GM06990 (cell line): ENCODE data around the gene CD93.

Experiments
- DNase-seq: peaks from one replicate; pipeline ENCODE4 v3.0.0-alpha.2; 2011; ENCODE audit not compliant: insufficient read length; ENCODE audit errors: extremely low read depth
- H3K27me3 ChIP-seq: replicated peaks from 2 replicates; pipeline ENCODE4 v1.6.0; 2011; ENCODE audit warnings: low read length; ENCODE audit not compliant: control insufficient read depth, insufficient read depth
- H3K36me3 ChIP-seq: 2 replicates; pipeline ENCODE4 v1.5.1; 2011; ENCODE audit warnings: low read length; ENCODE audit not compliant: control insufficient read depth, insufficient read depth
- H3K4me3 ChIP-seq: replicated peaks from 2 replicates; pipeline ENCODE4 v1.5.1; 2011; ENCODE audit warnings: low read depth, mild to moderate bottlenecking, control low read depth, low read length
- TF ChIP-seq, protein P1 (sequence below): IDR thresholded peaks from 2 replicates; pipeline ENCODE4 v1.5.1; 2011; ENCODE audit warnings: low read length, control low read depth, mild to moderate bottlenecking, inconsistent platforms; ENCODE audit not compliant: insufficient read depth, poor library complexity, severe bottlenecking

Gene CD93

DNA sequence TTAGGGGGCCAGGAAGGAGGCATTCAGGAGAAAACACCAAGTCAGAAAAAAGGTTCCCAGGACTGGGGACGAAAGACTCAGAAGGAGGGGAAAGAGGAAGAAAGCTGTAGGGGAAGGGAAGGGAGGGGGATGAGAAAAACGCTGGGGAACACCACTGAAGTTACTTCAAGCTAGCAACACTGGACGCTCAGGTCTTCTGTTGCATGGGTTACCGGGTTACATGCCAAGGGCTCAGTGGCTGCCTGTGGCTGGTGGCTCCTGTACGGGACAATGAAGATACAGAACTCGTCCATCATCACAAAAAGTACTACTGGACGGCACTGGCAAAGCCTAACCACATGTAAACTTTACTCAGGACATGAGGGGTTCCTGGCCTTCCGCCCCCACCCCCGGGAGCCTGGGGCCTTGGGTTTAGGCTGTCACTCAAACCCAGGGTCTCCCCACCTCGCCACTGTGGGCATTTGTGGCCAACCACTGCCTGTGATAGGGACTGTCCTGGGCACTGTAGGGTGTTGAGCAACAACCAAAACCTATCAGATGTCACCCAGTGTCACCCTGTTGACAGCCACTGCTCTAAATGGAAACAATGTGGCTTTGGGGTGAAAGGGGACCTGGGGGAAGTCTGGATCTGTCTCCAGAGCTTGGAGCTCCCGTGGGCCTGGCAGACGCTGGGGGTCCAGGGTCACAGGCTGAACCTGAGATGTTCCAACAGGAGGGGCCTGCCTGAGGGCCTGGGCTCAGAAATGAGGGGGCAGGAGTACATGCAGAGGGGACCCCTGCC is 40.3 kb upstream of the CD93 start:
- no peaks in the 10 kb centered on the region for H3K27me3 ChIP-seq
- H3K36me3 ChIP-seq: no peaks in the 10 kb centered on the region
- no peak for DNase-seq
- TF ChIP-seq, protein P1, sequence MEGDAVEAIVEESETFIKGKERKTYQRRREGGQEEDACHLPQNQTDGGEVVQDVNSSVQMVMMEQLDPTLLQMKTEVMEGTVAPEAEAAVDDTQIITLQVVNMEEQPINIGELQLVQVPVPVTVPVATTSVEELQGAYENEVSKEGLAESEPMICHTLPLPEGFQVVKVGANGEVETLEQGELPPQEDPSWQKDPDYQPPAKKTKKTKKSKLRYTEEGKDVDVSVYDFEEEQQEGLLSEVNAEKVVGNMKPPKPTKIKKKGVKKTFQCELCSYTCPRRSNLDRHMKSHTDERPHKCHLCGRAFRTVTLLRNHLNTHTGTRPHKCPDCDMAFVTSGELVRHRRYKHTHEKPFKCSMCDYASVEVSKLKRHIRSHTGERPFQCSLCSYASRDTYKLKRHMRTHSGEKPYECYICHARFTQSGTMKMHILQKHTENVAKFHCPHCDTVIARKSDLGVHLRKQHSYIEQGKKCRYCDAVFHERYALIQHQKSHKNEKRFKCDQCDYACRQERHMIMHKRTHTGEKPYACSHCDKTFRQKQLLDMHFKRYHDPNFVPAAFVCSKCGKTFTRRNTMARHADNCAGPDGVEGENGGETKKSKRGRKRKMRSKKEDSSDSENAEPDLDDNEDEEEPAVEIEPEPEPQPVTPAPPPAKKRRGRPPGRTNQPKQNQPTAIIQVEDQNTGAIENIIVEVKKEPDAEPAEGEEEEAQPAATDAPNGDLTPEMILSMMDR: no peak
- H3K4me3 ChIP-seq: no peak overlapping the region

DNA sequence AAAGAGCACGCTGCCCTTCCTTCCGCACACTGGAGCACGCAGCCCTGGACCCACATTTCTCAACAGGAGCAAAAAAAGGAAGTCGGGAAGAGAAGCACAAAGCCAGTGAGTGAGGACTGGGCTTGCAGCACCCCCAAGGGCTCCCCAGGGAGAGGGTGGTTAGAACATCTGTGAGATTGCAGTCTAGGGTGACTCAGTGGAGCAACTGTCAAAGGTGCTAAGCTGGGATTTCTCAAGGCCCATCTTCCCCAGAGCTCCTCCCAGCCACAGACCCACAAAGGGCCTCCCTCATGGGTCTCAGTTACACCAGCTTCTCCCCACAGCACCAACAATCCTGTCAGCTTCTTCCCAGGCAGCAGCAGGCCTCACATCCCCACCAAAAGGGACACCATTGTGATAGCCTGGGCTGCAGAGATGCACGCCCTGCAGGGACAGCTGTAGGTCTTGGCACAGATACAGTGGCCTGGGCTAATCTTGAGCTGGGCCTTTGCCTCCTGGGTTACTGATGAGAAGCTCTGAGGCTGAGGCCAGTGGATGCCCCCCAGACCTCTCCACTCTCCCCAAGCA is 39.6 kb upstream of the CD93 start:
- Histone ChIP-seq H3K4me3 (no peak overlapping the region), H3K27me3 (no peaks in the 10 kb centered on the region), H3K36me3 (no peaks in the 10 kb centered on the region)
- DNase-seq: no peak
- TF ChIP-seq, protein P1: no peak

DNA sequence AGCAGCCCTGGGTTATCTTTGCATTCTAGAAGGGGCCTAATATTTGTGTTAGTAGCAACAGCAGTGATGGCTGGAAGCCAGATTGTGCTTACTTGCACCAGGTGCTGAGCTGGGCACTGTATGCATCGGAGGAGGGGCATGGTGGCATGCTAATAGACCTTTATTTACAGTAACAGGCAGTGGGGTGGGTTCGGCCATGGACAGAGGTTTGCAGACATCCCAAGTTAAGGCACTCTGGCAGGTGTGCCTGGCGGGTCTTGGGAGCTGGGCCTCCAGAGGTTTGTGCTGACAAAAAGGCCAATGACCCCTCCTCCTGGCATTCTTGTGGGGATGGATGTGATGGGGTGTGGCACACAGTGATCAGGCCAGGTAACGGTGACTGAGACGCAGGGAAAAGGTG is 39.0 kb upstream of the CD93 start:
- TF ChIP-seq, protein P1: no peak
- DNase-seq: no peak
- H3K4me3 ChIP-seq: no peak overlapping the region
- H3K27me3 ChIP-seq: no peaks in the 10 kb centered on the region
- H3K36me3 ChIP-seq: no peaks in the 10 kb centered on the region

DNA sequence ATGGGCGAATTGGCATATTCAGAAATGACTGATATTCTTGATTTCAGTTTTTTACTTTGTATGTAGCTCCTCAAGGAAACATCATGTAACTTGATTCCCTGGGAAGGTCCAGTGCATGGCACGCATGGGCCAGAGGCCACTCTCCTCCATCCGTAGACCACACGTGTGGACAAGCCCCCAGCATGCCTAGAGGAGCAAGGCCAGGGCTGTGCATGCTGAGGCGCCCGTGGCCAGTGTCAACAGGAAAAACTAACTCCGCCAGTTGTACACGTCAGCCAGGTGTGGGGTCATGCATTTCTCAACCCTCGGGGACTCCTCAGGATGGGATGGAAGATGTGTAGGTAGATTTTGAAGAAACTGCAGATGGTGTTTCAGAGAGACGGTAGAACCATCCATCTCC is 37.8 kb upstream of the CD93 start:
- no peak for DNase-seq
- no peaks in the 10 kb centered on the region for H3K36me3 ChIP-seq
- TF ChIP-seq, protein P1: no peak
- no peak overlapping the region for H3K4me3 ChIP-seq
- H3K27me3 ChIP-seq: no peaks in the 10 kb centered on the region

DNA sequence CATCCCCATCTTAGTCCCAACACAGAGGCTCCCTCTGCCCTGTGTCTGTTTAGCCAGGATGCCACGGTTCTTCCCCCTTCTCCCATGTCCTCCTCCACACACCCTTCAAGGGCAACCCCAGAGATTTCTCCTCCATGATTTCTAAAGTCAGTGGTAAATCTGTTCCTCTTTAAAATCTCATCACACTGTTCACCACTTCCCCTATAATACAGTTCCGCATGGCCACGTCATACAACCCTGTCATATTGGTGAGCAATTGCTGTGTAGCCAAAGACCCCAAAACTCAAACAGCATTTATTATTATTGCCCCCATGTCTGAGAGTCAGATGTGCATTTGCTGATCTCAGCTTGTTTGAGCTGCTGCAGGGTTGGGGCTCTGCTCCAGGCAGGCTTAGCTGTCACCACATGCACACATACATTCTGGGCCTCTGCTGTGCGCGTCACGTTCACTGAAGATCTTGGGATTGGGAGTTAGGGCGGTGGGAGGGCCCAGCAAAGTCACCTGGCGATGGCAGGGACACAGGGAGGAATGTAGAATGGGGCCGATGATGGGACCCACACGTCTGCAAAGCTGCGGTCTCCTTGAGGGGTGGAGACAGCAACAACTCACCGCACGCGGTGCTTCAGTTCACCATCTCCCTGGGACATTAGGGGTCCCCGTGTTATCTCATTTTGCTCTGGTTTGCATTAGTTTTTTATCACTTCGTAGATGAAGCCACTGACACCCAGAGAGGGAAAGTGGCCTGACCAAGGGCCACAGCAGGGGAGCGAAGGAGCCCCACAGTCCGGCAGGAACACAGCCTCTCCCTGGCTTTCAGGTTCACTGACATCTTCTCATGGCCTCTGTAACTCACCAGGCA is 36.9 kb upstream of the CD93 start:
- Histone ChIP-seq H3K4me3 (no peak overlapping the region), H3K36me3 (no peaks in the 10 kb centered on the region), H3K27me3 (no peaks in the 10 kb centered on the region)
- no peak for DNase-seq
- TF ChIP-seq, protein P1: no peak
